ENCODE measurements around the gene AGAP9.
"Not testable (repeated sequence)": the region's sequence is repeated elsewhere in the genome, so short reads cannot be mapped to it uniquely, and the experiment has no call there.

The AGAP9 gene

GRCh38 chr10:47489630-47490029, 33.8 kb downstream of the AGAP9 start:
- DNase-seq (ENCODE audit: low read depth in 1 of 2, low spot score in 1 of 2): not testable (repeated sequence)

- not testable (repeated sequence) for DNase-seq (ENCODE audit: low read depth in 1 of 2, low spot score in 1 of 2)
Observed at GRCh38 chr10:47485943-47486342, 37.5 kb downstream of the AGAP9 start.

GRCh38 chr10:47484786-47485185, 38.7 kb downstream of the AGAP9 start:
- not testable (repeated sequence) for DNase-seq (ENCODE audit: low read depth in 1 of 2, low spot score in 1 of 2)

GRCh38 chr10:47483923-47484322, 39.5 kb downstream of the AGAP9 start, which contains the start of gene ANXA8:
Gene ANXA8 (minus strand): TSS chr10:47484115. CDS start chr10:47483933, 182 bp downstream.
- not testable (repeated sequence) for DNase-seq (ENCODE audit: low read depth in 1 of 2, low spot score in 1 of 2)

GRCh38 chr10:47482367-47482766, 41.1 kb downstream of the AGAP9 start:
- not testable (repeated sequence) for DNase-seq (ENCODE audit: low read depth in 1 of 2, low spot score in 1 of 2)

GRCh38 chr10:47481768-47482181, 41.7 kb downstream of the AGAP9 start:
- DNase-seq (ENCODE audit: low read depth in 1 of 2, low spot score in 1 of 2): not testable (repeated sequence)

- not testable (repeated sequence) for DNase-seq (ENCODE audit: low read depth in 1 of 2, low spot score in 1 of 2)
Observed at GRCh38 chr10:47481182-47481766, 42.2 kb downstream of the AGAP9 start.

GRCh38 chr10:47480133-47480532, 43.3 kb downstream of the AGAP9 start:
- DNase-seq (ENCODE audit: low read depth in 1 of 2, low spot score in 1 of 2): not testable (repeated sequence)

GRCh38 chr10:47478114-47478513, 45.3 kb downstream of the AGAP9 start:
- DNase-seq (ENCODE audit: low read depth in 1 of 2, low spot score in 1 of 2): not testable (repeated sequence)

GRCh38 chr10:47477078-47477477, 46.4 kb downstream of the AGAP9 start:
- not testable (repeated sequence) for DNase-seq (ENCODE audit: low read depth in 1 of 2, low spot score in 1 of 2)

GRCh38 chr10:47475101-47475500, 48.3 kb downstream of the AGAP9 start:
- DNase-seq (ENCODE audit: low read depth in 1 of 2, low spot score in 1 of 2): not testable (repeated sequence)

GRCh38 chr10:47473516-47473915, 49.9 kb downstream of the AGAP9 start:
- not testable (repeated sequence) for DNase-seq (ENCODE audit: low read depth in 1 of 2, low spot score in 1 of 2)

- DNase-seq (ENCODE audit: low read depth in 1 of 2, low spot score in 1 of 2): not testable (repeated sequence)
Observed at GRCh38 chr10:47472647-47473046, 50.8 kb downstream of the AGAP9 start.

- DNase-seq (ENCODE audit: low read depth in 1 of 2, low spot score in 1 of 2): not testable (repeated sequence)
Observed at GRCh38 chr10:47472072-47472471, 51.4 kb downstream of the AGAP9 start.

GRCh38 chr10:47468731-47469528, 54.5 kb downstream of the AGAP9 start:
- DNase-seq (ENCODE audit: low read depth in 1 of 2, low spot score in 1 of 2): not testable (repeated sequence)

GRCh38 chr10:47467957-47468356, 55.5 kb downstream of the AGAP9 start:
- DNase-seq (ENCODE audit: low read depth in 1 of 2, low spot score in 1 of 2): not testable (repeated sequence)

GRCh38 chr10:47467458-47467857, 56.0 kb downstream of the AGAP9 start:
- not testable (repeated sequence) for DNase-seq (ENCODE audit: low read depth in 1 of 2, low spot score in 1 of 2)

- DNase-seq (ENCODE audit: low read depth in 1 of 2, low spot score in 1 of 2): not testable (repeated sequence)
Observed at GRCh38 chr10:47465216-47465917, 58.1 kb downstream of the AGAP9 start.

- not testable (repeated sequence) for DNase-seq (ENCODE audit: low read depth in 1 of 2, low spot score in 1 of 2)
Observed at GRCh38 chr10:47462577-47463358, 60.7 kb downstream of the AGAP9 start.

- DNase-seq (ENCODE audit: low read depth in 1 of 2, low spot score in 1 of 2): not testable (repeated sequence)
Observed at GRCh38 chr10:47461261-47461687, 62.2 kb downstream of the AGAP9 start.

All from stimulated activated CD4-positive, alpha-beta T cell treated with anti-CD3 and anti-CD28 coated beads, Interleukin-15, amount 100 ng/mL, for 1 hour (primary cell).